ENCODE data around the gene GLRA1. TPM values are rescaled to one million over a fixed set of nuclear protein-coding genes. Genes with fewer than 3 reads are reported as not detected.

The GLRA1 gene
- not detected for total RNA-seq

DNA sequence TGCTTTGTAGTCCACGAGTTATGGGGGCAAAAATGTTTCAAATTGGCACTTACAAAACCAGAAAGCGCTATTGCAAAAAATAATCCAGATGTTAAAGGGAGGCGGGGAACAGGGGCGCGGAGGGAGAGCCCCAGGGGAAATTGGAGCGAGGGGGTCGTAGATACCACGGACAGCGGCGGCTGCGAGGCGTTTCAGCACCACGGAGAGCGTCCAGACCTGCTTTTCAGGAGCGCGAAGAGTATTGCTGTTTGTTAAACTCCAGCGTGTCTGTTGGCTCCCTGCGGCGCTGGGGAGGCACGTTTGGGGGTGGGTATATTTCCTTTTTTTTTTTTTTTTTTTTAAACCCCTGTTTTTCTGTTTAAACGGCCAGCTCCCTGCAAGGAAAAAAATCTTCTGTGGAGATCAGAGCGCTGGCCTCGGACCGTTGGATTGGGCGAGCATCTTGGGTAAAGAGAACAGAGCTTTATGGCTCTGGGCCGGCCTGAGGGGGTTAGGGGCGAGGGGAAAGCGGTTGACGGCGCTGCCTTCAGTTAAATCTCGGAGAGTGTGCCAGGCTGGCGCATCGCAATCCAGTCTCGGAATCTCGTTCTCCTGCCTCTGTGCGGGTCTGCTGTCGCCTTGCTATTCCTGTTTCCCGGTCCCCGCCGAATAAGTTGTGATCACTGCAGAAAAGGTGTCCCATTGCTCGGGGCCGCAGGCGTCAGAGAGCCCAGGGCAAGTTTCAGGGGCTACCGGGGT, at the start of gene GLRA1:
Gene GLRA1 (minus strand): TSS at position 288 of the 738 bp plus-strand sequence. CDS start 302 bp downstream, outside the sequence.
- WGBS: 8% methylated on average over 44 of the region's 44 CpGs
- Histone ChIP-seq H3K4me3 (no peak within 1 kb of the TSS), H3K4me1 (replicated peaks) (no peaks in the 10 kb centered on the region), H3K36me3 (no peaks in the 10 kb centered on the region), H3K9me3 (no peaks in the 10 kb centered on the region), H3K27ac (no peak within 1 kb of the TSS), H3K27me3 (replicated peaks; ENCODE audit: insufficient read depth) (peaks cover 3% of the 10 kb centered on the region)
- DNase-seq (ENCODE audit: low spot score): peak; percentile 10
- intact Hi-C loops (cut with DNase I): no loop called here
- TF ChIP-seq, protein P1, sequence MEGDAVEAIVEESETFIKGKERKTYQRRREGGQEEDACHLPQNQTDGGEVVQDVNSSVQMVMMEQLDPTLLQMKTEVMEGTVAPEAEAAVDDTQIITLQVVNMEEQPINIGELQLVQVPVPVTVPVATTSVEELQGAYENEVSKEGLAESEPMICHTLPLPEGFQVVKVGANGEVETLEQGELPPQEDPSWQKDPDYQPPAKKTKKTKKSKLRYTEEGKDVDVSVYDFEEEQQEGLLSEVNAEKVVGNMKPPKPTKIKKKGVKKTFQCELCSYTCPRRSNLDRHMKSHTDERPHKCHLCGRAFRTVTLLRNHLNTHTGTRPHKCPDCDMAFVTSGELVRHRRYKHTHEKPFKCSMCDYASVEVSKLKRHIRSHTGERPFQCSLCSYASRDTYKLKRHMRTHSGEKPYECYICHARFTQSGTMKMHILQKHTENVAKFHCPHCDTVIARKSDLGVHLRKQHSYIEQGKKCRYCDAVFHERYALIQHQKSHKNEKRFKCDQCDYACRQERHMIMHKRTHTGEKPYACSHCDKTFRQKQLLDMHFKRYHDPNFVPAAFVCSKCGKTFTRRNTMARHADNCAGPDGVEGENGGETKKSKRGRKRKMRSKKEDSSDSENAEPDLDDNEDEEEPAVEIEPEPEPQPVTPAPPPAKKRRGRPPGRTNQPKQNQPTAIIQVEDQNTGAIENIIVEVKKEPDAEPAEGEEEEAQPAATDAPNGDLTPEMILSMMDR (IDR thresholded peaks at IDR 0.05): no peak
- no peak for TF ChIP-seq POLR2A (IDR thresholded peaks at IDR 0.05)
- TF ChIP-seq POLR2AphosphoS5 (IDR thresholded peaks at IDR 0.05): no peak

DNA sequence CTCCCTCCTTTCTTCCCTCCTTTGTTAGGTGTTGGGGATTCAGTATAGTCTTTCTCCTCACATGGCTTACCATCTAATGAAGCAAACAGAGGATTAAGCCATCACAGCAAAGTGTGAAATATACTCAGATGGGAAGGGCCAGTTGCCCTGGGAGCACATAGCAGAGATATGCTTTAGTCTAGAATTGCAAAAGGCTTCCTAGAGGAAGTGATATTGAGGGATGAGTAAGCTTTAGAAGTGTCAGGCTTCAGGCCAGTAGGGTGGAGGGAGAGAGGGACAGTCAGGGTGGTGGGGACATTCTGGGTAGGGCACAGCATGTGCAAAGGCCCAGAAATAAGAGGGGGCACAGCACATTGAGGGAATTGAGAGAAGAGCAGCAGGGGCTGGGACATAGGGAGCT, 46.2 kb upstream of the GLRA1 start:
- intact Hi-C loops (cut with DNase I): no loop called here
- Histone ChIP-seq H3K4me3 (no peak overlapping the region), H3K27ac (no peak overlapping the region), H3K4me1 (replicated peaks) (no peaks in the 10 kb centered on the region), H3K27me3 (replicated peaks; ENCODE audit: insufficient read depth) (no peaks in the 10 kb centered on the region), H3K9me3 (no peaks in the 10 kb centered on the region), H3K36me3 (no peaks in the 10 kb centered on the region)
- TF ChIP-seq POLR2AphosphoS5 (IDR thresholded peaks at IDR 0.05) (no peak), POLR2A (IDR thresholded peaks at IDR 0.05) (no peak)
- TF ChIP-seq, protein P1 (IDR thresholded peaks at IDR 0.05): no peak
- DNase-seq (ENCODE audit: low spot score): no peak

DNA sequence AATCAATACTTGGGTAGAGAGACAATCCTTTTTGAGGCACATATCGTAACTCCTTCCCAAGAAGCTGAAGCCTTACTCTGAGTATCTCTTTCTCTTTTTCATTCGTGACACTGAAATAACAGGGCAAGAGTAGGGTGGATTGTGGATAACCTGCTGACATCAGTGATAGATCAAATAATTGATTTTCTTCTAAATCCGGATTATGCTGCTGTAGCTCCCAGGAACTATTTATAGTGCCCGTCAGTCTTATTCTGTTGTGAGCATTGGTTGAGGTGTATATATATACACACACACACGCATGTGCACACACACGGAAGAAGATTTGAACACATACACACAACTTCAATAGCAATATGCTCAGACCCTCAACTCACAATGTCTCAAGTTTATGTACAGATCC, 43.2 kb upstream of the GLRA1 start:
- Histone ChIP-seq H3K9me3 (no peaks in the 10 kb centered on the region), H3K4me1 (replicated peaks) (no peaks in the 10 kb centered on the region), H3K27me3 (replicated peaks; ENCODE audit: insufficient read depth) (no peaks in the 10 kb centered on the region), H3K27ac (no peak overlapping the region), H3K4me3 (no peak overlapping the region), H3K36me3 (no peaks in the 10 kb centered on the region)
- no peak for DNase-seq (ENCODE audit: low spot score)
- no peak for TF ChIP-seq POLR2A (IDR thresholded peaks at IDR 0.05)
- intact Hi-C loops (cut with DNase I): no loop called here
- 86% methylated on average over 6 of the region's 6 CpGs for WGBS

DNA sequence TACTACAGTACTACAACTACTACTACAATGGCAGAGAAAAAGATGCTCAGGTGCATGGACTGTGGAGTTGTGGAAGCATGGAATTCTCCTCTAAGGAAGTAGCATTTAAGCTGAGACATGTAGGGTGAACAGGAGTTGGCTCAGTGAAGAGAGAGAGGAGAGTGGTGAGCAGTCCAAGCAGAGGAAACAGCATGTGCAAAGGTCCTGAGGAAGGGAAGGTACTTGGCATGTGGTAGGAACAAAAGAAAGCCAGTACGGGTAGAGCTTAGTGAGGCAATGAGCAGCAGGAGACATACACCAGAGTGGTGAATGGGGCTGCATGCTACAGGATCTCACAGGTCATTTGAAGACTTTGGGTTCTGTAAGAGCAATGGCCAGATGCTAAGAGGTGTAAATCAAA, 41.4 kb upstream of the GLRA1 start:
- no peak for DNase-seq (ENCODE audit: low spot score)
- no peak overlapping the region for H3K4me3 ChIP-seq
- H3K27me3 ChIP-seq (replicated peaks; ENCODE audit: insufficient read depth): no peaks in the 10 kb centered on the region
- no peaks in the 10 kb centered on the region for H3K36me3 ChIP-seq
- H3K27ac ChIP-seq: no peak overlapping the region
- no peaks in the 10 kb centered on the region for H3K4me1 ChIP-seq (replicated peaks)
- intact Hi-C loops (cut with DNase I): no loop called here
- WGBS: 75% methylated on average over 1 of the region's 1 CpG
- TF ChIP-seq POLR2AphosphoS5 (IDR thresholded peaks at IDR 0.05) (no peak), POLR2A (IDR thresholded peaks at IDR 0.05) (no peak)
- TF ChIP-seq, protein P1 (IDR thresholded peaks at IDR 0.05): no peak
- H3K9me3 ChIP-seq: no peaks in the 10 kb centered on the region

DNA sequence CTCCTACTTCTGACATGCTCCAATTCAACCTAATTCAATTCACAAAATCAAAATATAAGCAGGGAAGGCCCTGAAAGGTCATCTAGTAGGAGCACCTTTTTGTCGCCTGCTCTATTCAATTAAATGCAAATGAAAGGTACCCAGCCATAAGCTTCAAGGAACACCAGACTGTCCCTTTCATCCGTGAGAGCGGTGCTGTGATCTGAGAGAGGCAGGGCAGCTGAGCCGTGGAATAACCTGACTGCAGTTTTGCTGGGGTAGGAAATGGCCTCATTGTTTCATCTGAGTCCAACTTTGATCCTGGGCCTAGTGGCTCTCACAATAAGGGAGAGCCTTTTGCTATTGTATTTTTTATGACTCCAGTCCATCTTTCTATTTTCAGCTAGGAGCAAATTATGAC, 39.8 kb upstream of the GLRA1 start:
- TF ChIP-seq POLR2A (IDR thresholded peaks at IDR 0.05) (no peak), POLR2AphosphoS5 (IDR thresholded peaks at IDR 0.05) (no peak)
- TF ChIP-seq, protein P1 (IDR thresholded peaks at IDR 0.05): no peak
- Histone ChIP-seq H3K4me3 (no peak overlapping the region), H3K27me3 (replicated peaks; ENCODE audit: insufficient read depth) (no peaks in the 10 kb centered on the region), H3K4me1 (replicated peaks) (no peaks in the 10 kb centered on the region), H3K36me3 (no peaks in the 10 kb centered on the region), H3K27ac (no peak overlapping the region), H3K9me3 (no peaks in the 10 kb centered on the region)
- intact Hi-C loops (cut with DNase I): no loop called here
- DNase-seq (ENCODE audit: low spot score): no peak
- WGBS: 50% methylated on average over 4 of the region's 4 CpGs

Data from prostate gland (tissue), 2 donors.